IMR-90 (cell line): ENCODE measurements around the gene SPECC1L. TPM values are rescaled to one million over a fixed set of nuclear protein-coding genes. Genes with fewer than 3 reads are reported as not detected.

ENCODE experiments used
- ATAC-seq: fragments of 200-7000 bp; cut with Tn5 transposase; 2 replicates; pipeline ENCODE4 v1.9.1; 2020; ENCODE audit warnings: low read depth, mild to moderate bottlenecking, moderate library complexity
- BruUV-seq: library from RNA; stranded (reverse); fragments of 400-500 nt; replicated peaks from 2 replicates; lab custom pipeline; 2021; lab: Mats Ljungman, UMichigan
- CTCF ChIA-PET: fragments of 300-600 bp; formaldehyde crosslinking; extraction: SDS; loops from one replicate; lab custom pipeline; 2021; ENCODE audit warnings: antibody characterized with exemption; lab: Yijun Ruan, JAX
- POLR2A ChIA-PET: fragments of 300-600 bp; sonication (Branson Sonifier 250); formaldehyde crosslinking; loops from one replicate; lab custom pipeline; 2022; ENCODE audit warnings: antibody characterized with exemption; ENCODE audit not compliant: unreplicated experiment; lab: Charles Lee
- DNase-seq: peaks from one replicate; pipeline ENCODE4 v3.0.0; 2013
- H2AFZ ChIP-seq: replicated peaks from 2 replicates; pipeline ENCODE3; 2013; ENCODE audit warnings: low read length, mild to moderate bottlenecking; ENCODE audit not compliant: poor library complexity
- H2AK5ac ChIP-seq: 2 replicates; pipeline ENCODE4 v1.6.1; 2013; ENCODE audit warnings: low read depth, low read length, inconsistent platforms
- H2AK9ac ChIP-seq: replicated peaks from 2 replicates; pipeline ENCODE3; 2013; ENCODE audit warnings: mild to moderate bottlenecking, low read depth, low read length, moderate library complexity; ENCODE audit not compliant: poor library complexity
- H2BK120ac ChIP-seq: 2 replicates; pipeline ENCODE4 v1.6.1; 2013; ENCODE audit warnings: low read depth, low read length, inconsistent platforms
- H2BK15ac ChIP-seq: 3 replicates; pipeline ENCODE4 v1.6.1; 2013; ENCODE audit warnings: low read depth, low read length, inconsistent platforms
- H2BK20ac ChIP-seq: 2 replicates; pipeline ENCODE4 v1.6.1; 2013; ENCODE audit warnings: low read depth, mild to moderate bottlenecking, inconsistent platforms, low read length, moderate library complexity
- H2BK5ac ChIP-seq: 2 replicates; pipeline ENCODE4 v1.6.1; 2013; ENCODE audit warnings: mild to moderate bottlenecking, low read depth, low read length, inconsistent platforms; ENCODE audit not compliant: poor library complexity, severe bottlenecking
- H3K14ac ChIP-seq: replicated peaks from 2 replicates; pipeline ENCODE4 v1.6.1; 2013; ENCODE audit warnings: low read depth, low read length, inconsistent platforms
- H3K18ac ChIP-seq: 2 replicates; pipeline ENCODE4 v1.6.1; 2013; ENCODE audit warnings: low read depth, low read length, control low read depth
- H3K23ac ChIP-seq: 2 replicates; pipeline ENCODE4 v1.6.1; 2013; ENCODE audit warnings: low read depth, low read length, inconsistent platforms
- H3K27ac ChIP-seq: 2 replicates; pipeline ENCODE4 v1.5.1; 2013; ENCODE audit warnings: mild to moderate bottlenecking, control low read depth, low read length; ENCODE audit not compliant: insufficient read depth
- H3K27me3 ChIP-seq: 2 replicates; pipeline ENCODE4 v1.6.1; 2013; ENCODE audit warnings: low read length; ENCODE audit not compliant: control insufficient read depth, insufficient read depth
- H3K36me3 ChIP-seq: 2 replicates; pipeline ENCODE4 v1.6.1; 2013; ENCODE audit warnings: low read length, mixed read lengths; ENCODE audit not compliant: control insufficient read depth, insufficient read depth
- H3K4ac ChIP-seq: 2 replicates; pipeline ENCODE4 v1.6.1; 2013; ENCODE audit warnings: low read depth, low read length, inconsistent platforms
- H3K4me1 ChIP-seq: 2 replicates; pipeline ENCODE4 v1.6.1; 2013; ENCODE audit warnings: low read length, mixed read lengths; ENCODE audit not compliant: control insufficient read depth, insufficient read depth
- H3K4me2 ChIP-seq: 2 replicates; pipeline ENCODE4 v1.6.1; 2013; ENCODE audit warnings: low read depth, mild to moderate bottlenecking, control low read depth, low read length, moderate library complexity
- H3K4me3 ChIP-seq: 2 replicates; pipeline ENCODE4 v1.5.1; 2013; ENCODE audit warnings: low read depth, mild to moderate bottlenecking, control low read depth, low read length, moderate library complexity; ENCODE audit not compliant: insufficient read depth
- H3K56ac ChIP-seq: 2 replicates; pipeline ENCODE4 v1.6.1; 2013; ENCODE audit warnings: low read length, inconsistent platforms; ENCODE audit not compliant: insufficient read depth; ENCODE audit errors: extremely low read depth
- H3K79me1 ChIP-seq, 2 experiments: 2 replicates each; pipeline ENCODE4 v1.6.1; 2013; ENCODE audit warnings: low read length in 2 of 2, inconsistent platforms in 1 of 2, low read depth in 1 of 2
- H3K9ac ChIP-seq: 2 replicates; pipeline ENCODE4 v1.6.1; 2013; ENCODE audit warnings: low read depth, low read length, control low read depth
- H3K9me1 ChIP-seq: 2 replicates; pipeline ENCODE4 v1.6.1; 2013; ENCODE audit warnings: low read length, inconsistent platforms; ENCODE audit not compliant: insufficient read depth
- H3K9me3 ChIP-seq: 2 replicates; pipeline ENCODE4 v1.6.1; 2013; ENCODE audit warnings: low read length; ENCODE audit not compliant: control insufficient read depth, insufficient read depth
- H4K20me1 ChIP-seq: 2 replicates; pipeline ENCODE4 v1.6.1; 2013; ENCODE audit warnings: low read length, inconsistent platforms; ENCODE audit not compliant: insufficient read depth
- H4K5ac ChIP-seq: 2 replicates; pipeline ENCODE4 v1.6.1; 2013; ENCODE audit warnings: mild to moderate bottlenecking, low read depth, low read length, control low read depth
- H4K8ac ChIP-seq, 2 experiments: 2 replicates each; pipeline ENCODE4 v1.6.1; 2013; ENCODE audit warnings: low read depth in 2 of 2, low read length in 2 of 2, control low read depth in 1 of 2, inconsistent platforms in 1 of 2
- H4K91ac ChIP-seq: 2 replicates; pipeline ENCODE4 v1.6.1; 2013; ENCODE audit warnings: low read depth, low read length, inconsistent platforms; ENCODE audit not compliant: insufficient read depth
- CEBPB ChIP-seq: IDR thresholded peaks from 2 replicates; pipeline ENCODE4 v1.6.1; 2012; ENCODE audit warnings: low read depth, low read length, improper control_type of control experiment
- ELK1 ChIP-seq: fragments of 150-350 bp; IDR thresholded peaks from 2 replicates; pipeline ENCODE4 v1.6.1; 2016; ENCODE audit warnings: low read depth, mild to moderate bottlenecking, low read length, moderate library complexity, borderline replicate concordance
- MAFK ChIP-seq: IDR thresholded peaks from 2 replicates; pipeline ENCODE4 v1.6.1; 2012; ENCODE audit warnings: low read depth, low read length, improper control_type of control experiment
- MAZ ChIP-seq: IDR thresholded peaks from 2 replicates; pipeline ENCODE4 v1.6.1; 2012; ENCODE audit warnings: low read depth, mild to moderate bottlenecking, low read length, improper control_type of control experiment, moderate library complexity, borderline replicate concordance
- MXI1 ChIP-seq: IDR thresholded peaks from 2 replicates; pipeline ENCODE4 v1.6.1; 2012; ENCODE audit warnings: low read depth, mild to moderate bottlenecking, low read length, moderate library complexity, borderline replicate concordance
- NFE2L2 ChIP-seq: fragments of 150-350 bp; IDR thresholded peaks from 2 replicates; pipeline ENCODE4 v1.6.1; 2016; ENCODE audit warnings: low read depth, mild to moderate bottlenecking, low read length
- POLR2A ChIP-seq: IDR thresholded peaks from 2 replicates; pipeline ENCODE4 v1.6.1; 2012; ENCODE audit warnings: mild to moderate bottlenecking, low read depth, low read length
- RAD21 ChIP-seq: IDR thresholded peaks from 2 replicates; pipeline ENCODE4 v1.6.1; 2012; ENCODE audit warnings: low read length, improper control_type of control experiment
- RCOR1 ChIP-seq: IDR thresholded peaks from 2 replicates; pipeline ENCODE4 v1.6.1; 2012; ENCODE audit warnings: mild to moderate bottlenecking, low read length, improper control_type of control experiment; ENCODE audit not compliant: insufficient replicate concordance
- SMC3 ChIP-seq: fragments of 150-350 bp; IDR thresholded peaks from 2 replicates; pipeline ENCODE4 v1.6.1; 2016; ENCODE audit warnings: low read depth, mild to moderate bottlenecking, antibody characterized with exemption, low read length, moderate library complexity
- WGBS, 2 experiments: methylation state at CpG; one replicate each; pipeline versions ENCODE4 v1.1.5 to v1.1.7; 2013; ENCODE audit warnings: missing lambda C conversion rate in 2 of 2; ENCODE audit not compliant: insufficient read length in 1 of 2; ENCODE audit errors: extremely low coverage in 2 of 2; 5-methylcytosine and 5-hydroxymethylcytosine counted together
- dilution Hi-C: fragments of 300-500 bp; cut with HindIII; formaldehyde crosslinking; loops from one replicate; pipeline ENCODE4 v1.14.3; 2018; ENCODE audit warnings: low sequenced_read_pairs; ENCODE audit not compliant: unreplicated experiment
- in situ Hi-C: fragments of 300-500 bp; cut with MboI; formaldehyde crosslinking; loops from 3 replicates; pipeline ENCODE4 v1.14.3; 2019; ENCODE audit warnings: low sequenced_read_pairs, inconsistent platforms, mixed read lengths
- intact Hi-C: fragments of 100-400 bp; cut with micrococcal nuclease; formaldehyde crosslinking; loops from 2 replicates; pipeline ENCODE4 v1.10.0; 2022
- polyA plus RNA-seq, 3 experiments: library from polyadenylated mRNA; depleted of rRNA; stranded (reverse); fragments of >200 nt; gene quantifications; 2 replicates each; pipeline ENCODE4 v1.2.3, GENCODE V29; 2012; ENCODE audit warnings: low replicate concordance in 1 of 3
- total RNA-seq: library from RNA; depleted of rRNA; stranded (reverse); fragments of >200 nt; gene quantifications from 2 replicates; pipeline ENCODE4 v1.2.3, GENCODE V29; 2012
- TF ChIP-seq, protein P1 (sequence below): conservative IDR thresholded peaks from 2 replicates; pipeline ENCODE4 v1.5.1; 2012; ENCODE audit warnings: mild to moderate bottlenecking, low read depth, low read length, improper control_type of control experiment

SPECC1L gene
- total and polyA plus RNA-seq, 2 of the 4 experiments (the other 2 are of a cell fraction) = 18.7 to 44.1 TPM

GRCh38 chr22:24434471-24435322 is 164.1 kb downstream of the SPECC1L start (continued):
- TF ChIP-seq, protein P1, sequence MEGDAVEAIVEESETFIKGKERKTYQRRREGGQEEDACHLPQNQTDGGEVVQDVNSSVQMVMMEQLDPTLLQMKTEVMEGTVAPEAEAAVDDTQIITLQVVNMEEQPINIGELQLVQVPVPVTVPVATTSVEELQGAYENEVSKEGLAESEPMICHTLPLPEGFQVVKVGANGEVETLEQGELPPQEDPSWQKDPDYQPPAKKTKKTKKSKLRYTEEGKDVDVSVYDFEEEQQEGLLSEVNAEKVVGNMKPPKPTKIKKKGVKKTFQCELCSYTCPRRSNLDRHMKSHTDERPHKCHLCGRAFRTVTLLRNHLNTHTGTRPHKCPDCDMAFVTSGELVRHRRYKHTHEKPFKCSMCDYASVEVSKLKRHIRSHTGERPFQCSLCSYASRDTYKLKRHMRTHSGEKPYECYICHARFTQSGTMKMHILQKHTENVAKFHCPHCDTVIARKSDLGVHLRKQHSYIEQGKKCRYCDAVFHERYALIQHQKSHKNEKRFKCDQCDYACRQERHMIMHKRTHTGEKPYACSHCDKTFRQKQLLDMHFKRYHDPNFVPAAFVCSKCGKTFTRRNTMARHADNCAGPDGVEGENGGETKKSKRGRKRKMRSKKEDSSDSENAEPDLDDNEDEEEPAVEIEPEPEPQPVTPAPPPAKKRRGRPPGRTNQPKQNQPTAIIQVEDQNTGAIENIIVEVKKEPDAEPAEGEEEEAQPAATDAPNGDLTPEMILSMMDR = no peak
- no peak for TF ChIP-seq RAD21

GRCh38 chr22:24435323-24435645 is 164.7 kb downstream of the SPECC1L start:
- ChIA-PET POLR2A (no interaction called here), CTCF (no interaction called here)
- Histone ChIP-seq H4K20me1 (no peaks in the 10 kb centered on the region), H2BK5ac (no peak overlapping the region), H3K4me3 (no peak overlapping the region), H3K27me3 (no peaks in the 10 kb centered on the region), H2AK5ac (peak overlapping the region; percentile 13; the same call in 1 of the 2 replicates), H3K9me1 (peaks cover 2% of the 10 kb centered on the region), H3K27ac (no peak overlapping the region), H2BK120ac (no peak overlapping the region), H4K8ac (no peak overlapping the region), H3K23ac (no peak overlapping the region), H2BK20ac (no peak overlapping the region), H3K18ac (no peak overlapping the region), H3K4me2 (no peak overlapping the region), H3K79me1 (no peaks in the 10 kb centered on the region), H4K91ac (no peak overlapping the region), H3K4me1 (peaks cover 12% of the 10 kb centered on the region), H2AFZ (no peak overlapping the region), H3K14ac (no peak overlapping the region), H2AK9ac (no peak overlapping the region), H3K4ac (no peak overlapping the region), H3K36me3 (no peaks in the 10 kb centered on the region), H3K9ac (no peak overlapping the region), H3K9me3 (no peaks in the 10 kb centered on the region), H3K56ac (no peak overlapping the region), H2BK15ac (no peak overlapping the region), H4K5ac (no peak overlapping the region)
- DNase-seq = no peak
- intact Hi-C loops = no loop called here
- WGBS, 2 experiments = no CpG with 5 or more reads among the region's 2 CpGs
- dilution Hi-C loops = no loop called here
- no peak for ATAC-seq
- in situ Hi-C loops = no loop called here
- BruUV-seq = no TSS peak
- TF ChIP-seq MAFK = no peak
- TF ChIP-seq SMC3 = no peak
- no peak for TF ChIP-seq POLR2A
- TF ChIP-seq ELK1 = no peak
- TF ChIP-seq, protein P1 = no peak
- TF ChIP-seq NFE2L2 = no peak
- TF ChIP-seq MXI1 = no peak
- TF ChIP-seq RCOR1 = no peak
- TF ChIP-seq MAZ = no peak
- no peak for TF ChIP-seq CEBPB
